HG03066 (cell line): Measurements from ENCODE around the gene MAN2B2.

Experiments
- ATAC-seq: cut with Tn5 transposase; IDR thresholded peaks from one replicate; pipeline ENCODE4 v1.9.1; 2021; ENCODE audit warnings: low read depth; ENCODE audit not compliant: unreplicated experiment

Gene MAN2B2

DNA sequence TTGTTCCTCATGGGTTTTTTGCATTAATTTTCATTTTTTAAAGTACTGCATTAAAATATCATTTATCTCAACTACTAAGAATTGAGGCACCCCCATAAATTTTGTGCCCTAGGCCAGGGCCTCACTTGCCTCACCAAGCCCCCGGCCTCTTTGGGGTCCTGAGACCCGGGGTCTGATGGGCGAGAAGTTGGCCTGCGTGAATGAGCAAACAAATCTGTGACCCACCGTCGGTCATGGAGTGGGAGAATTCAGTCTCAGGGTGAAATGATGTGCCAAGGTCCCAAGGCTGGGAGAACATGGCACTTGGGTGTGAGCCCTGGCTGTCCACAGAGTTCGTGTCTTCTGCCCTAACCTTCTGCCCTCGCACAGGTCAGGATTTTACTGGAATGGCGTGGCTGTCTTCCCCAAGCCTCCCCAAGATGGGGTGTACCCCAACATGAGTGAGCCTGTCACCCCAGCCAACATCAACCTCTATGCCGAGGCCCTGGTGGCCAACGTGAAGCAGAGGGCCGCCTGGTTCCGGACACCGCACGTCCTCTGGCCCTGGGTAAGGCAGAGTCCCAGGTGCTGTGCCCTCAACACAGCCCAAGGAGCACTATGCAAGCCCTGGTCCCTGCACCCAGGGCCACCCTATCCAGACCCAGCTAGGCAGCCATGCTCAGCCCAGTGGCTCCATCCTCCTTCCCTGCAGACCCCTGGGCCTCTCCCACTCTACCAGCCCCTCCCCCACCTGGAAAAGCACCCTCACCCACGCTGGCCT is 18.0 kb downstream of the MAN2B2 start:
- no peak for ATAC-seq

DNA sequence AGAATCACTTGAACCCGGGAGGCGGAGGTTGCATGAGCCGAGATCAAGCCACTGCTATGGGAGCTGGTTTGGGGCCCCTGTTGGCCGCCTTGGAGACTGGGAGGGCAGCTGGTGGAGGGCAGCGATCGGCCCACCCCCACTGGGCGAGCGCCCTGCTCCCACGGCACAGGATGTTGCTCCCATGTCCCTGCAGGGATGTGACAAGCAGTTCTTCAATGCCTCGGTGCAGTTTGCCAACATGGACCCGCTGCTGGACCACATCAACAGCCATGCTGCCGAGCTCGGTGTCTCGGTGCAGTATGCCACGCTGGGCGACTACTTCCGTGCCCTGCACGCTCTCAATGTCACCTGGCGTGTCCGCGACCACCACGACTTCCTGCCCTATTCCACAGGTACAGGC is 19.4 kb downstream of the MAN2B2 start:
- ATAC-seq, result no peak

DNA sequence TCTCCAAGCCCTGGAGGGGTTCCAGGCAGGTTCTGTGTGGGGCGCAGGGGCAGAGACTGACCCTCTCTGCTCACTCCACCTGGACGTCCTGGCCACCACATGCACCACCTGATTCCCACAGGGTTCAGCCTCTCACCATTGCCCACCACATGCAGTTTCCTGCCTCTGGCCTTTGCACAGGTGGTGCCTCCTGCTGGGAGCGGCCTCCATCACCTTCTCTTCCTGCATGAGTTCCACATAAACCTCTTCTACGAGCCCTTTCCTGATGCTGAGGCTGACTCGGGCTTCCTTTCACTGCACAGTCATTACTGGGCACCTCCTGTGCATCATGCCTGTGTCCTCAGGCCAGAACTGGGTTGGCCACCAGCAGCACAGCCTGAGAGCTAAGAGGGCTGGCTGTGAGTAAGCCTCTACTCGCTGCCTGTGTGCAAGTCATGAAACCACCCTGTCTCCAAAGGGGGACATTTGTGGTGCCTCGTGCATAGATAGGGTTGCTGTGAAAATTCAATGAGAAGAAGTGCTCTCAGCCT is 19.9 kb downstream of the MAN2B2 start:
- ATAC-seq, result no peak

DNA sequence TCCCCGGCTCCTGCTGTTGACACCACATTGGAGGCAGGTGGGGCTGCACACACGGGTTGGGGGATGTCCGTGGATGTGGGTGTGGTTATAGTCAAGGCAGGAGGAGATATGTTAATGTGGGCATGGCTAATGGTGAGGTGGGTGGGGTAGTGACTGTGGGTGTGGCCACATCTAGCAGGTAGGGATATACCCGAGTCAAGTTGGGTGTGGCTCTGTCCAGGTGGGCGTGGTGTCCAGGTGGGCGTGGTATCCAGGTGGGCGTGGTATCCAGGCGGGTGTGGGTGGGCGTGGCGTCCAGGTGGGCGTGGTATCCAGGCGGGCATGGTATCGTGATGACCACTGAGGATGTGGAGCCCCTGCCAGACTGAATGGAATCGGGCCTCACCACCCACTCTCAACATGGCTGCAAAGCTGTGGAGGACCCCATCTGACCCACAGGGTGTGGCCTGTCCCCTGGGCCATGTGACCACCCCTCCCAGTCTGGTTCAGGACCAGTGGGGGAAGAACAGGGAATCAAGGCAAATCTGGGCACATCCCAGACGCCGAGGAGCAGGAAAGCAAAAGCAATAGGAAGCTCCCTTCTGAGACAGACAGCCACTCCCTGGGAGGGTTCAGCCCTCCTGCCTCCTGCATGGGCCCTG is 21.0 kb downstream of the MAN2B2 start:
- ATAC-seq, result no peak

DNA sequence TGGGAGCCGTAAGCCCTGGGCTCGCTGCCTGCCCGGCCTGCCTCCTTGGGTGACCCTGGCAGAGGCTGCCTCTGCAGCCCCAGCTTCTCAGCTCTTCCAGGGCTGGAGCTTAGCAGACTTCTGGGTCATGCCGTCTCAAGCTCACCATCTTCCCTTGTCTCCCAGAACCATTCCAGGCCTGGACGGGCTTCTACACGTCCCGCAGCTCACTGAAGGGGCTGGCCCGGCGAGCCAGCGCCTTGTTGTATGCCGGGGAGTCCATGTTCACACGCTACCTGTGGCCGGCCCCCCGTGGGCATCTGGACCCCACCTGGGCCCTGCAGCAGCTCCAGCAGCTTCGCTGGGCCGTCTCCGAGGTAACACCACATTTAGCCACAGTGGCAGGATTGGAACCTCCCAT is 22.0 kb downstream of the MAN2B2 start:
- no peak for ATAC-seq

DNA sequence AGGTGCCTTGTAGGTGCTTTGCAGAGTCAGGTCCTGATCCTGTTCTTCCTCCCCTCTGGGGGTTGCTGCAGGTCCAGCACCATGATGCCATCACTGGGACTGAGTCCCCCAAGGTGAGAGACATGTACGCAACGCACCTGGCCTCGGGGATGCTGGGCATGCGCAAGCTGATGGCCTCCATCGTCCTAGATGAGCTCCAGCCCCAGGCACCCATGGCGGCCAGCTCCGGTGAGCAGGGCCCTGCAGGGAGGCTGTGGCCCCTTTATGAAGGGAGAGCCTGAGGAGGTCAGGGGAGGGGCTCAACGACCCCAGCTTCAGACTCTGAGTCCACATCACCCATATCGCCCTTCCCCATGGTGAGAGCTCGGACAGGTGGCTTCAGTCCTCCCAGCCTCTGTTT is 23.1 kb downstream of the MAN2B2 start:
- no peak for ATAC-seq

DNA sequence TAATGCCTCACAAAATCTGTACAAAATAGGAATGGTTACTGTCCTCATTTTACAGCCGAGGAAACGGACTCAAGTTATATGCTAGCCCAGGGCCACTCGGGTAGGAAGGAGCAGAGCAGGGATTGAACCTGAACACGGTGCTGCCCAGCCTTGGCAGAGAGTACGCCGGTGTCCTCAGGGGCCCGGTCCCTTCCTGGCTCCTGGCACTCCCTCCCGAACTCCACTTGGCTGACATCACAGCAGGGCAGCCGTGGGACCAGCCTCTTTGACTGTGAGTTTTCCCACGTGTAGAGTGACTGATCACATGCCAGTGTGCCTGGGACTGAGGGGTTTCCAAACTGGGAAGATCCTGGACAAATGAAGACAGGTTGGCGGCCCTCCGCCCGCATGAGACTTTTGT is 23.7 kb downstream of the MAN2B2 start:
- ATAC-seq, result no peak

DNA sequence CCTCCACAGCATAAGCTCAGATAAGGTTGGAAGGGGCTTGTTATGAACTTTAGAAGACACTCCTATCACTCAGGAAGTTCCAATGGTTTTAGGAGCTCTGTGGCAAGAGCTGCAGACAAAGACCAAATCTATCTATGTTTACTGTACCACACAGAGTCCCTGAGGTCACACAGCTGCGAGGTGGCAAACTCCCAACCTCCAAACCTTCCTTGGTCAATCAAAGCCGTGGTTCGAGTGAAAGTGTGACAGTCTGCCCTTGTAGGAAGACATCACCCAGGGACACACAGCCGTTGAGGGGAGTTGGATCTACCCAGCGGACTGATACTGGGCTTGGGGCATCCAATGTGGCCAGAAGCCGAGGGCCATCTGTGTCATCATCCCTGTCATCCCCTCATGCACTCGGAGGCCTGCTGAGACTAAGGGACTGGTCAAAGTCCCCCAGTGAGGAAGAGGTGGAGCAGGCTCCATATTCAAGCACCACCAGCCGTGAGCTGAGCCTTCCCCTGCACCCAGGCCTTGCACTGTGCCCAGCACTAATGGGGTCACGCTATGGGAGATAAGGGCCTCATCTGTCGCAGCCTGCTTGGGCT is 26.8 kb downstream of the MAN2B2 start:
- ATAC-seq, result no peak

DNA sequence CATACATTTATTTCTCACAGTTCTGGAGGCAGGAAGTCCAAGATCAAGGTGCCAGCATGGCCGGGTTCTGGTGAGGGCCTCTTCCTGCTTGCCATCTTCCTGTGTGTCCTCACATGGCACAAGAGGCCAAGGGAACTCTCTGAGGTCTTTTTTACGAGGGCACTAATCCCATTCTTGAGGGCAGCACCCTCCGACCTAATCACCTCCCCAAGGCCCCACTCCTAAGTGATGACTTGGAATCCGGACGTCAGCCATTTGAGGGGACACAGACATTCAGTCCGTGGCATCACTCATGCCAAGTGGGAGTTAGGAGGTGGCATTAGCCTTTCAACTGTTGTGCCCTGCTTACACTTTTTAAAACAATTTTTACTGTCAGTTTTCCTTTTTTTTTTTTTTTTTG is 27.3 kb downstream of the MAN2B2 start:
- ATAC-seq, result no peak

DNA sequence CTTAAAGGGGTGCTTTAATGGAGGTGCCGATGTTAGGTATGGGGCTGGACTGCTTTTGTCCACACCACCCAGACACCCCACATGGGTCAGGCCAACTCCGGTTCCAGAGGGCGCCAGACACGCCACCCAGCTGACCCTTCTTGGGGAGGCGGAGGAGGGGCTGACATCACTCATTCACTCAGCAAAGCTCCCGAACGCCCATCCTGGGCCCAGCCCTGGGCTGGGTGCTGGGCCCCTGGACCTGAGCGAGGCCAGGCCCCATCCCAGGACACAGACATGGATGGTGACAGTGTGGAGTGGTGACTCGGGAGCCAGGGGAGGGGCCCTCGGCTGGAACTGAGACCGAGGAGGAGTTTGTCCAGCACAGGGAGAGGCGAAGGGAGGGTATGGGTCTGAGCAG is 28.1 kb downstream of the MAN2B2 start:
- no peak for ATAC-seq

DNA sequence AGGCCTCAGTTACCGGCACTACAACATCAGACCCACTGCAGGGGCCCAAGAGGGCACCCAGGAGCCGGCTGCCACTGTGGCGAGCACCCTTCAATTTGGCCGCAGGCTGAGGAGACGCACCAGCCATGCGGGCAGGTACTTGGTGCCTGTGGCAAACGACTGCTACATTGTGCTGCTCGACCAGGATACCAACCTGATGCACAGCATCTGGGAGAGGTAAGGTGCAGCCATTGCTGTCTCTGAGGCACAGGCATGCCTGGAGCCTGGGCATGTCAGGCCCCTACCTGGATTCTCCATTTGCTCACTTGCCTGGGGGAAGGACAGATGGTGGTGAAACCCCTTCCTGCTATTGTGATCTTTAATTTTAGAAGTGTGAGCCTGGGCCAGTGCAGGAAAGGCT is 30.1 kb downstream of the MAN2B2 start:
- ATAC-seq, result no peak

DNA sequence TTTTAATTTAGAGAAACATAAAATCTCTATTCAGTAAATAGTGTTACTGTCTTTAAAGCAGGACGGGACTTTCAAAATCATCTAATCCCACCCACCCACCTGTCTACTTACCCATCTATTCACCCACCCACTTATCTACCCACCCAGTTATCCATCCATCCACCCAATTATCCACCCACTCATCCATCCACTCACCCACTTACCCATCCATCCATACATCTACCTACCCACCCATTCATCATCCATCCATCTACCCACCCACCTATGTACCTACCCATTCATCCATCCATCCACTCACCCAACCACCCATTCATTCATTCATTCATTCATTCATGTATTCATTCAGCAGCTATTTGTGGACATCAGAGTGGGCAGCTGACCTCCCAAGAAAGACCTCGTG is 30.6 kb downstream of the MAN2B2 start:
- ATAC-seq, result no peak

DNA sequence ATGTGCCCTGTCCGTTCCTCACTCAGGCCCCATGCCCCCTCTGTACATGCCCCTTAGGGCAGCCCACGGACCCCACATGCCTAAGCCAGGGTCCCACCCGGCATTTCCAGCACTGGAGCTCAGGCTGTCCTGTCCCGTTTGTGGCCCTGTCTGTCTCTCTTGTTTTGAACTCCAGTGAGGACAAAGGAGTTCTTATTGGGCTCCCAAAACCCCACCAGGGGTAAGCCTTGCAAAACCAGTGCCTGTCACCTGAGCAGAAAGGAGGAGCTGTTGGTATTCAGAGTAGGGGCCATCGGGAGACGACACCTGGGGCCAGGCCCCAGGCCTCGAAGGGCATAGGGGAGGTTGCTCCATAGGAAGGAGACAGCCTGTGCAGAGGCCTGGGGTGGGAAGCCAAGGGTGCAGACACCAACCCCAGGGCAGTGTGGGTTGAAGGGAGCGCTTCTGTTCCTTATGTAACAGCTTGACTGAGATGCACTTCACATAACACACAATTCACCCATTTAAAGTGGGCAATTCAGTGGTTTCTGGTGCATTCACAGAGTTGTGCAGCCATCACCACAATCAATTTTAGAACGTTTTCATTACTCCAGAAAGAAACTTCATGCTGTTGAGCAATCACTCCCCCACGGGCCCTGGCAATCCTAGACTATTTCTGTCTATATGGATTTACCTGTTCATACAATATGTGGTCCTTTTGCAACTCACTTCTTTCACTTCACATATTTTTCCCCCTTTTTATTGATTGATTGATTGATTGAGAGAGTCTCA is 31.7 kb downstream of the MAN2B2 start:
- no peak for ATAC-seq

DNA sequence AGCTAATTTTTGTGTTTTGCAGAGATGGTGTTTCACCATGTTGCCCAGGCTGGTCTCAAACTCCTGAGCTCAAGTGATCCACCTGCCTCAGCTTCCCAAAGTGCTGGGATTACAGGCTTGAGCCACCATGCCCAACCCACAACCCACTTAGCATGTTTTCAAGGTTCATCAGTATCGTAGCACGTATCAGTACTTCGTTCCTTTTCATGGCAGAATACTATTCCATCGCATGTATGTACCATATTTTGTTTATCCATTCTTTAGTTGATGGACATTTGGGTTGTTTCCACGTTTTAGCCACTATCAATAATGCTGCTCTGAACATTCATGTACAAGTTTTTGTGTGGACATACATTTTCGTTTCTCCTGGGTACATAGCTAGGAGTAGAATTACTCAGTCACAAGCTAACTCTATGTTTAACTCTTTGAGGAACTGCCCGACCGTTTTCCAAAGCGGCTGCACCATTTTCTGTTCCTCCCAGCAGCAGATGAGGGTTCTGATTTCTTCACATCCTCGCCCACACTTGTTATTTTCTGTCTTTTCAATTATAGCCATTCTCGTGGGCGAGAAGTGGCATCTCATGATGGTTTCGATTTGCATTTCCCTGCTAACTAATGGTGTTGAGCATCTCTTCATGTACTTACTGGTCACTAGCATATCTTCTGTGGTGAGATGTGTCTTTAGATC is 32.5 kb downstream of the MAN2B2 start:
- no peak for ATAC-seq

DNA sequence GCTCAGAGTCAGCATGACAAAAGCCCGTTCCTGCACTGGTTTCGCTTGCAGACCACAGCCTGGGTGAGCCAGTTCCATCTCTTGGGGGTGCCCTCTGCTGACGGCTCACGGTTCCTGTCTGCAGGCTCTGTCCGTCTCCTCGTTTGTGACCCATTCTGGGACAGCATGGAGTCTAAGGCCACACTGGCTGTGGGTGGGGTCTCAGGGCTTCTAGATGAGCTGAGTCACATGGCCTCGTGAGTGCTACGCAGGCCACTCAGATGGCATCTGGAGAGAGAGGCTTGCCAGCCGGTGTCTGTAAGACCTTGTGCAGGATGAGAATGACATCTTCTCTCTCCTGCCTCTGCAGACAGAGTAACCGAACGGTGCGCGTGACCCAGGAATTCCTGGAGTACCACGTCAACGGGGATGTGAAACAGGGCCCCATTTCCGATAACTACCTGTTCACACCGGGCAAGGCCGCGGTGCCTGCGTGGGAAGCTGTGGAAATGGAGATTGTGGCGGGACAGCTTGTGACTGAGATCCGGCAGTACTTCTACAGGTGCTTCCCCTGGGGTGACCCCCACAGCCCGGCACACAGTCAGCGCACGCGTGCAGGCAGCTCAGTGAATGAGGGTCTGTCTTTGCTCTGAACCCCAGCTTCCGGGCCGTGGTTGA is 33.9 kb downstream of the MAN2B2 start:
- no peak for ATAC-seq

DNA sequence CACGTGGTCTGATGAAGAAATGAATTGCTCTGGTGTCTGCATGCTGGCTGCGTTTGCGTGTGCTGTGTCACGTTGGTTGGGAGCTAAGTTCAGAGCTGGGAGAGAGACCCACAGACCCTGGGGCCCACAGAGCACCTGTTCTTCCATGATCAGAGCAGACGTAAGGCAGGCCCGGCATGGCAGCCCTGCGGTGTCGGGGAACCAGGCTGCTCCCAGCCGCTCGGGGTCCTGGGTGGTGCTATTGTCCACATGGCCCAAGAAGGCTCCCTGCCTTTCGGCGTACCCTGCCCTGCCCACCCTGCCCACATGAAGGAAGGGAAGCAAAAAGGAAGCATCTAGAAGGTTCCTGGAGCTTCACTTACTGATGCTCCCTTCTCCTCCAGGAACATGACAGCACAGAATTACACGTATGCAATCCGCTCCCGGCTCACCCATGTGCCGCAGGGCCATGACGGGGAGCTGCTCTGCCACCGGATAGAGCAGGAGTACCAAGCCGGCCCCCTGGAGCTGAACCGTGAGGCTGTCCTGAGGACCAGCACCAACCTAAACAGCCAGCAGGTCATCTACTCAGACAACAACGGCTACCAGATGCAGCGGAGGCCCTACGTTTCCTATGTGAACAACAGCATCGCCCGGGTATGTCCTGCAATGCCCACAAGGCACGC is 34.6 kb downstream of the MAN2B2 start:
- ATAC-seq, result no peak

DNA sequence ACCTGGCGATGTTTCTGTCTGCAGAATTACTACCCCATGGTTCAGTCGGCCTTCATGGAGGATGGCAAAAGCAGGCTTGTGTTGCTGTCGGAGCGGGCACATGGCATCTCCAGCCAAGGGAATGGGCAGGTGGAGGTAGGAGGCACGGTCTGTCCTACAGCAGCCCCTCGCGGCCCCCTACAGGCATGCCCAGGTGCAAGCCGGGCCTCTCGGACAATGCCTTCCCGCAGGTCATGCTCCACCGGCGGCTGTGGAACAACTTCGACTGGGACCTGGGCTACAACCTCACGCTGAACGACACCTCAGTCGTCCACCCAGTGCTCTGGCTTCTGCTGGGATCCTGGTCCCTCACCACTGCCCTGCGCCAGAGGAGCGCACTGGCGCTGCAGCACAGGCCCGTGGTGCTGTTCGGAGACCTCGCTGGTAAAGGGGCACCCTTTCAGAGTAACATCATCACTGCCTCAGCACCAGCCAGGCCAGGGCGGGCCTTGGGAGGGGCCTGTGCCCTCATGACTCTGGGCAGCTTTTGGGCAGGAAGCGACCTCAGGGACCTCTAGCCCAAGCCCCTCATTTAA is 36.0 kb downstream of the MAN2B2 start:
- no peak for ATAC-seq

DNA sequence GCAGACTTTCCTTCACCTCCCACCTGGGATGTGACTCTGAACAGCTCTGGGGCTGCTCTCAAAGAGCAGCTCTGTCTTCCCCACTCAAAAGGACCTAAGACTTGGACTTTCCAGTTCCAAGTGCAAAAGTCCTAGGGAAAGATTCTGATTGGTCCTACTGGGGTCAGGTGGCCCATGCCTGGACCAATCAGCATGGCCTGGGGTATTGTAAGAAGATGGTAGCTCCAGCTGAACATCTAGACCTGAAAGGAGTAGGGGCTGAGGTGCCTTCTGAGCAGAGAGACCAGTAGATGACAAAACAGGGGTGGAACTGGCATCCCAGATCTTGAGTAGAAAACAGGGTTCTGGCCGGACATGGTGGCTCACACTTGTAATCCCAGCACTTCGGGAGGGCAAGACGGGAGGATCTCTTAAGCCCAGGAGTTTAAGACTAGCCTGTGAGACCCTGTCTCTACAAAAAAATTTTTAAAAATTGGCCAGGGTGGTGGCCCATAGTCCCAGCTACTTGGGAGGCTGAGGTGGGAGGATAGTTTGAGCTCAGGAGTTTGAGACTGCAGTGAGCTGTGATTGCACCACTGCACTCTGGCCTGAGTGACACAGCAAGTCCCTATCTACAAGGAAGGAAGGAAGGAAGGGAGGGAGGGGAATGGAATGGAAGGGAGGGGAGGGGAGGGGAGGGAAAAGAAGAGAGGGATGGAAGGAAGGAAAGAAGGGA is 38.1 kb downstream of the MAN2B2 start:
- no peak for ATAC-seq
